ENCODE results near the gene PDX1. TPM values are rescaled to one million over a fixed set of nuclear protein-coding genes. Genes with fewer than 3 reads are reported as not detected.

PDX1 gene
- total and polyA plus RNA-seq, 8 donors: not detected

DNA sequence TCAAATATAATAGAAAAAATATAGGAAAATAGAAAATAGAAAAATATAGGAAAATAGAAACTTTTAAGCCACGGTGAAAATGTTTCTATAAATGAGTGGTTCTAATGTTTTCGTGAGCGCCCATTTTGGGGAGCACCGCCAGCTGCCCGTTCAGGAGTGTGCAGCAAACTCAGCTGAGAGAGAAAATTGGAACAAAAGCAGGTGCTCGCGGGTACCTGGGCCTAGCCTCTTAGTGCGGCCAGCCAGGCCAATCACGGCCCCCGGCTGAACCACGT lies 204 bp upstream of the PDX1 start:
- Histone ChIP-seq H3K27me3 (peaks cover 100% of the 10 kb centered on the region in 2 donors), H3K4me3 (peak overlapping the region in 1 of 2 donors; percentile 17), H3K4me1 (peaks cover 20 to 26% of the 10 kb centered on the region in 2 donors), H3K27ac (no peak overlapping the region), H3K9me3 (no peaks in the 10 kb centered on the region), H3K36me3 (no peaks in the 10 kb centered on the region)
- DNase-seq (no peak), ATAC-seq (no peak)
- intact Hi-C loops (cut with DNase I): no loop called here
- TF ChIP-seq, protein P1, sequence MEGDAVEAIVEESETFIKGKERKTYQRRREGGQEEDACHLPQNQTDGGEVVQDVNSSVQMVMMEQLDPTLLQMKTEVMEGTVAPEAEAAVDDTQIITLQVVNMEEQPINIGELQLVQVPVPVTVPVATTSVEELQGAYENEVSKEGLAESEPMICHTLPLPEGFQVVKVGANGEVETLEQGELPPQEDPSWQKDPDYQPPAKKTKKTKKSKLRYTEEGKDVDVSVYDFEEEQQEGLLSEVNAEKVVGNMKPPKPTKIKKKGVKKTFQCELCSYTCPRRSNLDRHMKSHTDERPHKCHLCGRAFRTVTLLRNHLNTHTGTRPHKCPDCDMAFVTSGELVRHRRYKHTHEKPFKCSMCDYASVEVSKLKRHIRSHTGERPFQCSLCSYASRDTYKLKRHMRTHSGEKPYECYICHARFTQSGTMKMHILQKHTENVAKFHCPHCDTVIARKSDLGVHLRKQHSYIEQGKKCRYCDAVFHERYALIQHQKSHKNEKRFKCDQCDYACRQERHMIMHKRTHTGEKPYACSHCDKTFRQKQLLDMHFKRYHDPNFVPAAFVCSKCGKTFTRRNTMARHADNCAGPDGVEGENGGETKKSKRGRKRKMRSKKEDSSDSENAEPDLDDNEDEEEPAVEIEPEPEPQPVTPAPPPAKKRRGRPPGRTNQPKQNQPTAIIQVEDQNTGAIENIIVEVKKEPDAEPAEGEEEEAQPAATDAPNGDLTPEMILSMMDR (IDR thresholded peaks at IDR 0.05): no peak

DNA sequence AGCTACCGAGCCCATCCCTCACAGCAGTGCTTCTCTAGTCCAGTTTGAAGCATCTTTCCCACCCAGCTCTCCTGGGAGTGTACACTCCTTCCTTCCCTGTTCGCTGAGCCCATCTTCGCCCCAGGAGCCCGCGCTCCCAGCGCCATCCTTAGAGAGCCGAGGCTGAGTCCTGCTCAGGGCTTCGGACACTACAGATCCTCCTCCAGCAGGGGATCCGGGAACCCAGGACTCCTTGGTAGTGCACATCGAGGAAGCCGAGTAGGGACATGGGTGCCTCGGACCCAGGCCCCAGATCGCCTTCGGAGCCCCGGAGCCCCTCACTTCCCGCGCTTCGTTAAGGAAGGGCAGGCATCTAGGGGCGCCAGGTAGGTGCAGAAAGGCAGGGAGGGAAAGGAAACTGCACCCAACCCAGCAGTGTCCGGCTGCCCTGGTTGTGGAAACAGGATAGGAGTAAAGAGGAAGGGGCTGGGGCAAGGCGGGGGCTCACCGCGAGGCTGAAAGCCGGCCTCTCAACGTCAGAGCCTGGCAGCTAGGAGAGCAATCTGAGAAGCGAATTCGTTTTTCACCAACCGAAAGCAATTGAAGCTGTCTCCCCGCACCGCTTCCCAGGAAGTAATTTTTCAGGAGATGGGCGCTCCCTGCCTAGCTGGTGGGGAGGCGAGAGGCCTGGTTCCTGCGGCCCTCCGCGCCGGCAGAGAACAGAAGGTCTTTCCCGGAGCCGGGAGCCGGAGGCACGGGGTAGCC lies 1.0 kb downstream of the PDX1 start:
- Histone ChIP-seq H3K9me3 (no peaks in the 10 kb centered on the region), H3K36me3 (no peaks in the 10 kb centered on the region), H3K27ac (no peak overlapping the region), H3K4me1 (peaks cover 20 to 26% of the 10 kb centered on the region in 2 donors), H3K27me3 (peaks cover 98 to 100% of the 10 kb centered on the region in 2 donors), H3K4me3 (peak overlapping the region; percentile 5 to 24)
- peak; percentile 47 for ATAC-seq
- TF ChIP-seq, protein P1 (IDR thresholded peaks at IDR 0.05): no peak
- intact Hi-C loops (cut with DNase I): no loop called here
- peak in 1 of 4 donors; percentile 29 for DNase-seq

GRCh38 chr13:27921421-27921960 lies 1.7 kb downstream of the PDX1 start:
- H3K4me1 ChIP-seq: peaks cover 20 to 26% of the 10 kb centered on the region in 2 donors
- TF ChIP-seq, protein P1 (IDR thresholded peaks at IDR 0.05): no peak
- no peak overlapping the region for H3K27ac ChIP-seq
- no peaks in the 10 kb centered on the region for H3K36me3 ChIP-seq
- H3K4me3 ChIP-seq: peak overlapping the region; percentile 5 to 24
- ATAC-seq (no peak), DNase-seq (no peak)
- intact Hi-C loops (cut with DNase I): no loop called here
- no peaks in the 10 kb centered on the region for H3K9me3 ChIP-seq
- H3K27me3 ChIP-seq: peaks cover 98 to 100% of the 10 kb centered on the region in 2 donors

- H3K36me3 ChIP-seq: no peaks in the 10 kb centered on the region
- peaks cover 20 to 25% of the 10 kb centered on the region in 2 donors for H3K4me1 ChIP-seq
These were observed 2.4 kb downstream of the PDX1 start for GRCh38 chr13:27921961-27922882.

More at GRCh38 chr13:27921961-27922882, 2.4 kb downstream of the PDX1 start:
- no peak for ATAC-seq
- H3K4me3 ChIP-seq: no peak overlapping the region
- intact Hi-C loops (cut with DNase I): no loop called here
- H3K27me3 ChIP-seq: peaks cover 98 to 100% of the 10 kb centered on the region in 2 donors
- no peaks in the 10 kb centered on the region for H3K9me3 ChIP-seq
- no peak for DNase-seq
- H3K27ac ChIP-seq: no peak overlapping the region
- TF ChIP-seq, protein P1 (IDR thresholded peaks at IDR 0.05): no peak
